Measurements from ENCODE around the gene ERMARD.

The ERMARD gene

GRCh38 chr6:169812257-169812644 lies 60.8 kb downstream of the ERMARD start:
- Histone ChIP-seq H3K4me1 (ENCODE audit: control insufficient read depth, insufficient read depth, low read length) (peaks cover 11% of the 10 kb centered on the region), H3K4me3 (ENCODE audit: low read depth, low read length) (no peak overlapping the region), H3K36me3 (ENCODE audit: control insufficient read depth, insufficient read depth, low read length) (no peaks in the 10 kb centered on the region), H3K27ac (ENCODE audit: low read depth, low read length) (no peak overlapping the region), H3K9ac (ENCODE audit: low read depth, low read length) (no peak overlapping the region), H3K9me3 (ENCODE audit: control insufficient read depth, insufficient read depth, low read length) (no peaks in the 10 kb centered on the region), H3K27me3 (ENCODE audit: control insufficient read depth, insufficient read depth, low read length) (no peaks in the 10 kb centered on the region)

GRCh38 chr6:169813969-169814368 lies 62.5 kb downstream of the ERMARD start:
- H3K4me1 ChIP-seq (ENCODE audit: control insufficient read depth, insufficient read depth, low read length), result peaks cover 13% of the 10 kb centered on the region
- H3K27me3 ChIP-seq (ENCODE audit: control insufficient read depth, insufficient read depth, low read length), result no peaks in the 10 kb centered on the region
- no peak overlapping the region for H3K4me3 ChIP-seq (ENCODE audit: low read depth, low read length)
- no peak overlapping the region for H3K27ac ChIP-seq (ENCODE audit: low read depth, low read length)
- no peaks in the 10 kb centered on the region for H3K36me3 ChIP-seq (ENCODE audit: control insufficient read depth, insufficient read depth, low read length)
- H3K9me3 ChIP-seq (ENCODE audit: control insufficient read depth, insufficient read depth, low read length), result no peaks in the 10 kb centered on the region
- no peak overlapping the region for H3K9ac ChIP-seq (ENCODE audit: low read depth, low read length)

GRCh38 chr6:169816054-169816453 lies 64.6 kb downstream of the ERMARD start:
- H3K9me3 ChIP-seq (ENCODE audit: control insufficient read depth, insufficient read depth, low read length), result no peaks in the 10 kb centered on the region
- peaks cover 21% of the 10 kb centered on the region for H3K4me1 ChIP-seq (ENCODE audit: control insufficient read depth, insufficient read depth, low read length)
- H3K4me3 ChIP-seq (ENCODE audit: low read depth, low read length), result no peak overlapping the region
- H3K36me3 ChIP-seq (ENCODE audit: control insufficient read depth, insufficient read depth, low read length), result no peaks in the 10 kb centered on the region
- no peak overlapping the region for H3K27ac ChIP-seq (ENCODE audit: low read depth, low read length)
- no peak overlapping the region for H3K9ac ChIP-seq (ENCODE audit: low read depth, low read length)
- no peaks in the 10 kb centered on the region for H3K27me3 ChIP-seq (ENCODE audit: control insufficient read depth, insufficient read depth, low read length)

- no peak overlapping the region for H3K9ac ChIP-seq (ENCODE audit: low read depth, low read length)
- H3K36me3 ChIP-seq (ENCODE audit: control insufficient read depth, insufficient read depth, low read length), result no peaks in the 10 kb centered on the region
- no peak overlapping the region for H3K27ac ChIP-seq (ENCODE audit: low read depth, low read length)
- H3K9me3 ChIP-seq (ENCODE audit: control insufficient read depth, insufficient read depth, low read length), result no peaks in the 10 kb centered on the region
- H3K27me3 ChIP-seq (ENCODE audit: control insufficient read depth, insufficient read depth, low read length), result no peaks in the 10 kb centered on the region
- no peak overlapping the region for H3K4me3 ChIP-seq (ENCODE audit: low read depth, low read length)
- peaks cover 25% of the 10 kb centered on the region for H3K4me1 ChIP-seq (ENCODE audit: control insufficient read depth, insufficient read depth, low read length)
Measured at GRCh38 chr6:169816975-169817374, 65.6 kb downstream of the ERMARD start.

GRCh38 chr6:169820358-169820757 lies 68.9 kb downstream of the ERMARD start:
- peak overlapping the region; percentile 69 for H3K27ac ChIP-seq (ENCODE audit: low read depth, low read length)
- H3K9ac ChIP-seq (ENCODE audit: low read depth, low read length), result no peak overlapping the region
- no peak overlapping the region for H3K4me3 ChIP-seq (ENCODE audit: low read depth, low read length)
- H3K9me3 ChIP-seq (ENCODE audit: control insufficient read depth, insufficient read depth, low read length), result no peaks in the 10 kb centered on the region
- no peaks in the 10 kb centered on the region for H3K27me3 ChIP-seq (ENCODE audit: control insufficient read depth, insufficient read depth, low read length)
- no peaks in the 10 kb centered on the region for H3K36me3 ChIP-seq (ENCODE audit: control insufficient read depth, insufficient read depth, low read length)
- H3K4me1 ChIP-seq (ENCODE audit: control insufficient read depth, insufficient read depth, low read length), result peaks cover 25% of the 10 kb centered on the region

GRCh38 chr6:169824021-169824420 lies 72.6 kb downstream of the ERMARD start:
- Histone ChIP-seq H3K27ac (ENCODE audit: low read depth, low read length) (no peak overlapping the region), H3K36me3 (ENCODE audit: control insufficient read depth, insufficient read depth, low read length) (no peaks in the 10 kb centered on the region), H3K4me1 (ENCODE audit: control insufficient read depth, insufficient read depth, low read length) (peaks cover 29% of the 10 kb centered on the region), H3K9ac (ENCODE audit: low read depth, low read length) (no peak overlapping the region), H3K9me3 (ENCODE audit: control insufficient read depth, insufficient read depth, low read length) (peaks cover 4% of the 10 kb centered on the region; the same call in 1 of the 2 replicates), H3K4me3 (ENCODE audit: low read depth, low read length) (no peak overlapping the region), H3K27me3 (ENCODE audit: control insufficient read depth, insufficient read depth, low read length) (no peaks in the 10 kb centered on the region)

GRCh38 chr6:169824848-169825557 lies 73.6 kb downstream of the ERMARD start:
- H3K4me1 ChIP-seq (ENCODE audit: control insufficient read depth, insufficient read depth, low read length), result peaks cover 21% of the 10 kb centered on the region

GRCh38 chr6:169825558-169826225 lies 74.3 kb downstream of the ERMARD start:
- H3K27ac ChIP-seq (ENCODE audit: low read depth, low read length), result no peak overlapping the region
- H3K9ac ChIP-seq (ENCODE audit: low read depth, low read length), result no peak overlapping the region
- peaks cover 4% of the 10 kb centered on the region; the same call in 1 of the 2 replicates for H3K9me3 ChIP-seq (ENCODE audit: control insufficient read depth, insufficient read depth, low read length)
- 0 out of 2 replicates have a peak, but pooled peaks cover 1% of the 10 kb centered on the region for H3K27me3 ChIP-seq (ENCODE audit: control insufficient read depth, insufficient read depth, low read length)
- H3K4me3 ChIP-seq (ENCODE audit: low read depth, low read length), result no peak overlapping the region
- H3K4me1 ChIP-seq (ENCODE audit: control insufficient read depth, insufficient read depth, low read length), result peaks cover 14% of the 10 kb centered on the region
- no peaks in the 10 kb centered on the region for H3K36me3 ChIP-seq (ENCODE audit: control insufficient read depth, insufficient read depth, low read length)

More at GRCh38 chr6:169824848-169825557, 73.6 kb downstream of the ERMARD start:
- H3K27ac ChIP-seq (ENCODE audit: low read depth, low read length), result no peak overlapping the region
- no peak overlapping the region for H3K4me3 ChIP-seq (ENCODE audit: low read depth, low read length)
- no peaks in the 10 kb centered on the region for H3K36me3 ChIP-seq (ENCODE audit: control insufficient read depth, insufficient read depth, low read length)
- H3K27me3 ChIP-seq (ENCODE audit: control insufficient read depth, insufficient read depth, low read length), result no peaks in the 10 kb centered on the region
- no peak overlapping the region for H3K9ac ChIP-seq (ENCODE audit: low read depth, low read length)
- H3K9me3 ChIP-seq (ENCODE audit: control insufficient read depth, insufficient read depth, low read length), result peaks cover 4% of the 10 kb centered on the region; the same call in 1 of the 2 replicates

- no peaks in the 10 kb centered on the region for H3K36me3 ChIP-seq (ENCODE audit: control insufficient read depth, insufficient read depth, low read length)
- H3K9me3 ChIP-seq (ENCODE audit: control insufficient read depth, insufficient read depth, low read length), result peaks cover 4% of the 10 kb centered on the region; the same call in 1 of the 2 replicates
- no peak overlapping the region for H3K4me3 ChIP-seq (ENCODE audit: low read depth, low read length)
- peaks cover 6% of the 10 kb centered on the region; the same call in 1 of the 2 replicates for H3K4me1 ChIP-seq (ENCODE audit: control insufficient read depth, insufficient read depth, low read length)
- H3K9ac ChIP-seq (ENCODE audit: low read depth, low read length), result no peak overlapping the region
- 0 out of 2 replicates have a peak, but pooled peaks cover 2% of the 10 kb centered on the region for H3K27me3 ChIP-seq (ENCODE audit: control insufficient read depth, insufficient read depth, low read length)
- H3K27ac ChIP-seq (ENCODE audit: low read depth, low read length), result peak overlapping the region; percentile 16
Measured at GRCh38 chr6:169826697-169827096, 75.3 kb downstream of the ERMARD start.

- peak overlapping the region; percentile 58 for H3K27ac ChIP-seq (ENCODE audit: low read depth, low read length)
- H3K4me3 ChIP-seq (ENCODE audit: low read depth, low read length), result no peak overlapping the region
- H3K36me3 ChIP-seq (ENCODE audit: control insufficient read depth, insufficient read depth, low read length), result no peaks in the 10 kb centered on the region
- H3K27me3 ChIP-seq (ENCODE audit: control insufficient read depth, insufficient read depth, low read length), result 0 out of 2 replicates have a peak, but pooled peaks cover 2% of the 10 kb centered on the region
- H3K4me1 ChIP-seq (ENCODE audit: control insufficient read depth, insufficient read depth, low read length), result peaks cover 6% of the 10 kb centered on the region; the same call in 1 of the 2 replicates
- H3K9ac ChIP-seq (ENCODE audit: low read depth, low read length), result no peak overlapping the region
- peaks cover 4% of the 10 kb centered on the region; the same call in 1 of the 2 replicates for H3K9me3 ChIP-seq (ENCODE audit: control insufficient read depth, insufficient read depth, low read length)
Measured at GRCh38 chr6:169827290-169827717, 75.9 kb downstream of the ERMARD start.

GRCh38 chr6:169828176-169828575 lies 76.8 kb downstream of the ERMARD start:
- 0 out of 2 replicates have a peak, but pooled peaks cover 2% of the 10 kb centered on the region for H3K27me3 ChIP-seq (ENCODE audit: control insufficient read depth, insufficient read depth, low read length)
- H3K36me3 ChIP-seq (ENCODE audit: control insufficient read depth, insufficient read depth, low read length), result no peaks in the 10 kb centered on the region
- no peak overlapping the region for H3K27ac ChIP-seq (ENCODE audit: low read depth, low read length)
- H3K4me1 ChIP-seq (ENCODE audit: control insufficient read depth, insufficient read depth, low read length), result peaks cover 6% of the 10 kb centered on the region
- H3K4me3 ChIP-seq (ENCODE audit: low read depth, low read length), result no peak overlapping the region
- H3K9ac ChIP-seq (ENCODE audit: low read depth, low read length), result no peak overlapping the region
- peaks cover 4% of the 10 kb centered on the region; the same call in 1 of the 2 replicates for H3K9me3 ChIP-seq (ENCODE audit: control insufficient read depth, insufficient read depth, low read length)
